H1 (cell line): ENCODE measurements around the gene FAM72A. TPM values are rescaled to one million over a fixed set of nuclear protein-coding genes. Genes with fewer than 3 reads are reported as not detected.
"Not testable (repeated sequence)": the region's sequence is repeated elsewhere in the genome, so short reads cannot be mapped to it uniquely, and the experiment has no call there.

Source experiments
- CTCF ChIA-PET: fragments of 300-600 bp; sonication (Branson Sonifier 250); formaldehyde crosslinking; loops from one replicate; lab custom pipeline; 2021; ENCODE audit not compliant: partially characterized antibody; lab: Charles Lee
- POLR2A ChIA-PET: fragments of 300-600 bp; sonication (Branson Sonifier 250); formaldehyde crosslinking; loops from one replicate; lab custom pipeline; 2021; ENCODE audit warnings: inconsistent platforms; ENCODE audit not compliant: partially characterized antibody; lab: Charles Lee
- DNase-seq, 2 experiments: peaks; one replicate each; pipeline versions ENCODE4 v3.0.0 to v3.0.0-alpha.2; 2010 to 2022; ENCODE audit warnings: low spot score in 2 of 2, low read depth in 1 of 2, mixed read lengths in 1 of 2
- FAIRE-seq: peaks from 2 replicates; lab custom pipeline; 2011; peaks lifted over from hg19 to GRCh38; lab: Jason Lieb, UNC
- H2AFZ ChIP-seq: 2 replicates; pipeline ENCODE4 v1.8.1; 2012; ENCODE audit warnings: low read length, inconsistent platforms
- H2AK5ac ChIP-seq: 2 replicates; pipeline ENCODE4 v1.6.1; 2013; ENCODE audit warnings: low read depth, low read length
- H2BK120ac ChIP-seq: replicated peaks from 2 replicates; pipeline ENCODE3; 2013; ENCODE audit warnings: low read depth, low read length, inconsistent platforms
- H2BK12ac ChIP-seq: 2 replicates; pipeline ENCODE4 v1.6.1; 2013; ENCODE audit warnings: low read depth, low read length
- H2BK15ac ChIP-seq: 2 replicates; pipeline ENCODE4 v1.6.1; 2013; ENCODE audit warnings: low read length
- H2BK20ac ChIP-seq: 2 replicates; pipeline ENCODE4 v1.6.1; 2013; ENCODE audit warnings: low read length
- H2BK5ac ChIP-seq: 2 replicates; pipeline ENCODE4 v1.6.1; 2013; ENCODE audit warnings: low read depth, low read length
- H3K14ac ChIP-seq: 2 replicates; pipeline ENCODE4 v1.6.1; 2013; ENCODE audit warnings: inconsistent platforms; ENCODE audit not compliant: insufficient read length
- H3K18ac ChIP-seq: 2 replicates; pipeline ENCODE4 v1.6.1; 2013; ENCODE audit warnings: low read length; ENCODE audit errors: extremely low read depth
- H3K23ac ChIP-seq: 2 replicates; pipeline ENCODE4 v1.6.1; 2013; ENCODE audit warnings: inconsistent platforms; ENCODE audit not compliant: insufficient read length
- H3K23me2 ChIP-seq: 2 replicates; pipeline ENCODE4 v1.6.1; 2013; ENCODE audit warnings: low read depth, low read length
- H3K27ac ChIP-seq: 2 replicates; pipeline ENCODE4 v1.6.1; 2011; ENCODE audit warnings: low read depth, low read length, inconsistent platforms
- H3K27me3 ChIP-seq, 4 experiments: replicated peaks in 1 of 4; 1 replicate in 1 of 4; 2 replicates in 3 of 4; pipeline versions ENCODE4 v1.6.1 to v1.8.1; 2011 to 2013; ENCODE audit warnings: low read length in 3 of 4, mild to moderate bottlenecking in 3 of 4, inconsistent platforms in 2 of 4, mixed read lengths in 2 of 4, moderate library complexity in 1 of 4; ENCODE audit not compliant: control insufficient read depth in 3 of 4, insufficient read depth in 3 of 4; ENCODE audit errors: extremely low read depth in 1 of 4
- H3K36me3 ChIP-seq, 4 experiments: 2 replicates each; pipeline versions ENCODE4 v1.6.1 to v1.8.1; 2011 to 2013; ENCODE audit warnings: mild to moderate bottlenecking in 4 of 4, low read length in 3 of 4, moderate library complexity in 2 of 4, control low read depth in 1 of 4, inconsistent platforms in 1 of 4; ENCODE audit not compliant: insufficient read depth in 4 of 4, control insufficient read depth in 2 of 4
- H3K4ac ChIP-seq: replicated peaks from 2 replicates; pipeline ENCODE3; 2013; ENCODE audit warnings: low read length, low read depth, mixed read lengths, inconsistent platforms; ENCODE audit not compliant: insufficient read length
- H3K4me1 ChIP-seq, 4 experiments: replicated peaks in 1 of 4; 1 replicate in 1 of 4; 2 replicates in 3 of 4; pipeline versions ENCODE4 v1.6.1 to v1.8.1; 2011 to 2013; ENCODE audit warnings: low read length in 3 of 4, inconsistent platforms in 2 of 4, mixed read lengths in 1 of 4; ENCODE audit not compliant: insufficient read depth in 4 of 4, control insufficient read depth in 3 of 4
- H3K4me2 ChIP-seq, 2 experiments: 2 replicates each; pipeline versions ENCODE4 v1.6.1 to v1.8.1; 2011 to 2013; ENCODE audit warnings: low read depth in 2 of 2, low read length in 2 of 2, control low read depth in 1 of 2, inconsistent platforms in 1 of 2, mild to moderate bottlenecking in 1 of 2; ENCODE audit not compliant: insufficient read depth in 1 of 2
- H3K4me3 ChIP-seq, 4 experiments: fragments of 200-600, 300-600 bp in 1 of 4; sonication (generic), shearing (Covaris generic), sonication (Bioruptor Twin) in 1 of 4; 2 replicates each; pipeline versions ENCODE4 v1.5.1 to v1.8.1; 2011 to 2016; ENCODE audit warnings: low read length in 4 of 4, low read depth in 3 of 4, control low read depth in 2 of 4, inconsistent platforms in 2 of 4, mild to moderate bottlenecking in 2 of 4, mixed read lengths in 1 of 4, moderate library complexity in 1 of 4; ENCODE audit not compliant: insufficient read depth in 2 of 4; ENCODE audit errors: extremely low read depth in 1 of 4
- H3K56ac ChIP-seq: replicated peaks from 2 replicates; pipeline ENCODE3; 2013; ENCODE audit warnings: low read depth, mild to moderate bottlenecking, mixed read lengths, low read length, inconsistent platforms; ENCODE audit not compliant: insufficient read length
- H3K79me1 ChIP-seq: 2 replicates; pipeline ENCODE4 v1.6.1; 2013; ENCODE audit warnings: low read depth, low read length, control low read depth
- H3K79me2 ChIP-seq, 2 experiments: 2 replicates each; pipeline versions ENCODE4 v1.6.1 to v1.8.1; 2012 to 2013; ENCODE audit warnings: low read length in 2 of 2, mild to moderate bottlenecking in 2 of 2, inconsistent platforms in 1 of 2; ENCODE audit not compliant: insufficient read depth in 2 of 2, control insufficient read depth in 1 of 2
- H3K9ac ChIP-seq, 4 experiments: replicated peaks in 1 of 4; 1 replicate in 1 of 4; 2 replicates in 3 of 4; pipeline versions ENCODE4 v1.6.1 to v1.8.1; 2011 to 2013; ENCODE audit warnings: low read depth in 3 of 4, low read length in 3 of 4, control low read depth in 2 of 4, mild to moderate bottlenecking in 2 of 4, moderate library complexity in 2 of 4, inconsistent platforms in 1 of 4; ENCODE audit errors: extremely low read depth in 1 of 4
- H3K9me3 ChIP-seq, 2 experiments: 2 replicates each; pipeline versions ENCODE4 v1.6.1 to v1.8.1; 2012 to 2013; ENCODE audit warnings: mild to moderate bottlenecking in 2 of 2, moderate library complexity in 2 of 2, control low read depth in 1 of 2, inconsistent platforms in 1 of 2, low read depth in 1 of 2, low read length in 1 of 2, mixed read lengths in 1 of 2; ENCODE audit not compliant: insufficient read depth in 2 of 2
- H4K20me1 ChIP-seq, 2 experiments: replicated peaks in 1 of 2; 2 replicates each; pipeline versions ENCODE3 to v1.8.1; 2011 to 2013; ENCODE audit warnings: inconsistent platforms in 2 of 2, low read length in 2 of 2, mild to moderate bottlenecking in 1 of 2; ENCODE audit not compliant: insufficient read depth in 2 of 2, control insufficient read depth in 1 of 2
- H4K5ac ChIP-seq: 2 replicates; pipeline ENCODE4 v1.6.1; 2013; ENCODE audit warnings: low read length, low read depth, mixed read lengths, inconsistent platforms; ENCODE audit not compliant: insufficient read length
- H4K8ac ChIP-seq: 2 replicates; pipeline ENCODE4 v1.8.0; 2013; ENCODE audit warnings: mild to moderate bottlenecking, moderate library complexity, low read length, inconsistent platforms; ENCODE audit not compliant: insufficient read depth; ENCODE audit errors: extremely low read depth
- H4K91ac ChIP-seq: replicated peaks from 2 replicates; pipeline ENCODE3; 2013; ENCODE audit warnings: low read length, mixed read lengths, inconsistent platforms; ENCODE audit not compliant: insufficient read length
- WGBS, 2 experiments: shearing (Covaris generic) in 1 of 2; methylation state at CpG; one replicate each; pipeline versions ENCODE4 v1.1.6 to v1.1.7; 2013 to 2015; ENCODE audit warnings: low lambda C conversion rate in 2 of 2, mixed read lengths in 2 of 2, inconsistent platforms in 1 of 2, low coverage in 1 of 2, missing lambda C conversion rate in 1 of 2; ENCODE audit not compliant: insufficient replicate concordance in 2 of 2, insufficient coverage in 1 of 2, insufficient read length in 1 of 2; ENCODE audit errors: extremely low coverage in 1 of 2, missing lambda C conversion rate in 1 of 2; 5-methylcytosine and 5-hydroxymethylcytosine counted together
- polyA plus RNA-seq, 7 experiments: library from polyadenylated mRNA; depleted of rRNA in 3 of 7; stranded (reverse) in 5 of 7; unstranded in 2 of 7; fragments of >200 nt in 5 of 7; fragments of 200-250 nt in 2 of 7; gene quantifications; 1 replicate in 5 of 7; 2 replicates in 1 of 7; 4 replicates in 1 of 7; pipeline versions ENCODE4 v1.2.1 to v1.2.3, GENCODE V29; 2011 to 2013; ENCODE audit warnings: missing spikeins in 2 of 7, mixed read lengths in 2 of 7
- total RNA-seq: library from RNA; stranded (reverse); fragmentation: NEBNext Ultra II Directional; extraction: Animal tissue kit (Norgen Biotek cat#: 25700); gene quantifications from 2 replicates; pipeline ENCODE4 v1.2.1, GENCODE V29; 2021

FAM72A gene
- total and polyA plus RNA-seq, 2 of the 8 experiments (the other 6 are each of a cell fraction or from before 2014, with no cell fraction given): 10.7 to 23.0 TPM

DNA sequence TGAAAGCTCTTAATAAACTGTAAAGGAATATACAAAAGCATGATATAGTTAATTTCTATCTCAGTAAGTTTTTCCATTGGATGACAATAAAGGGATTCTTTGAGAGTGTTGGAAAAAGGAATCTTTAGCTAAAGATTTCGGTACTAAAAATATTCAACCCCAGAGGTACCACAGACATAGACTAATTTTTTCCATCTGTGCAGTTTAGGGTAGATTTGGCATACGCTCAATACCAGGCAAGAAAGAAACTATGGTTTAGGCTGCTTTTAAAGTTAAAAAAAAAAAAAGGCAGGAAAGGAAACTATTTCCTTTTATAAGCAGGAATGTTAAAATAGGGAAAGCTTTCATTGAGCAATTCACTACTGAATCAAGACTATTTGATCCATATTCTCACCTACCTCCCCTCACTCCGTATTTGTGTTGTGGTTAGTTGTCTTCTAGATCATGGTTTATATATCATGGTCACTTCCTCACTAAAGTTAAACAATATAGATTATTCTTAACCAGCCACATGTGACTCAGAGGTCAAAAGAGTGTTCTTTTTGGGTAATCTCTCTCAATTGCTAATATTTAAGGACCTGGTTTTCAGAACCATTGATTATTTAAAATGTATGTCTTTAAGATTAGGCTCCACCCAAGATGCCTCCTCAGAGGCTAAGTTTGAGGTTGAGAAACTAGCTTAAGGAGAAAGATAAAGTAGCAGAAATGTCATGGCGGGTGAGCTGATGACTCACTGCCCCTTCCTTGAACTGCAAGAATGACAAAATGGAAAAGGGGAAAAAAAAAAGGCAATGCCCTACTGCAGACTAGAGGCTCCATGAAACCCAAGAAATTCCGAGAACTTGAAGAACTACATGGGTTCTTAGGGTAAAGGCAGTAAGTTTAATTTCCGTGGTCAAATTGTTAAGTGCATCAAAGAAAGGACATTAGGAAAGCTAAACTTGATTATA lies 20.0 kb downstream of the FAM72A start:
- H3K79me1 ChIP-seq, H4K8ac ChIP-seq, H3K27me3 ChIP-seq, H3K27ac ChIP-seq, H2AK5ac ChIP-seq, H2BK120ac ChIP-seq, FAIRE-seq, H3K18ac ChIP-seq, H3K56ac ChIP-seq, H2BK5ac ChIP-seq, H3K4me1 ChIP-seq, H3K9ac ChIP-seq, H2AFZ ChIP-seq, DNase-seq, H2BK12ac ChIP-seq, CTCF ChIA-PET, H3K36me3 ChIP-seq, H3K9me3 ChIP-seq, POLR2A ChIA-PET, H3K79me2 ChIP-seq, H4K20me1 ChIP-seq, H3K4me3 ChIP-seq, H2BK15ac ChIP-seq, H4K5ac ChIP-seq, H3K14ac ChIP-seq, H3K4ac ChIP-seq, H3K23me2 ChIP-seq, H4K91ac ChIP-seq, H2BK20ac ChIP-seq, H3K4me2 ChIP-seq, H3K23ac ChIP-seq: not testable (repeated sequence)
- 100% methylated on average over 3 of the region's 6 CpGs; no CpG with 5 or more reads in 1 of the 2 experiments for WGBS, 2 experiments

DNA sequence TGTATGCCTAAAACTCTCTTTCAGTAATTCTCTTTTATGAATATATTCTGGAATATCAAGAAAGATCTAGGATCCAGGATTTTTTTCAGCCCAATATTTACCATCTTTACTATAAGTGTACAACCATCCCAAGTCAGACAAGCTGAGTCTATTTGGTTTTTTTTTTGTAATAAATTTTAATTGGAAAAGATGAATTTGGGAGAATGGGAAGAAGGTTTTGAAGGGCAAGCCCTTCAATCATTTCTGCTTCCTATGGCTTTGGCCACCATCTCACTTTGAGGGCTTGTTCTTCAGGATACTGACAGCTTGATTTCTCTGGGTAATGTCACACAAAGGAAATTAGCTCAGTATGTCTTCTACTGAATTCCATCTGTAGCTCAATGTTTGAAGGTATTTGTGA lies 23.0 kb downstream of the FAM72A start:
- H3K4me2 ChIP-seq, H2BK20ac ChIP-seq, H4K8ac ChIP-seq, H3K4ac ChIP-seq, H3K23ac ChIP-seq, H3K4me1 ChIP-seq, FAIRE-seq, H2AFZ ChIP-seq, H2BK5ac ChIP-seq, DNase-seq, H3K9ac ChIP-seq, H4K20me1 ChIP-seq, H3K14ac ChIP-seq, H3K27me3 ChIP-seq, H3K18ac ChIP-seq, H4K91ac ChIP-seq, POLR2A ChIA-PET, CTCF ChIA-PET, H2BK120ac ChIP-seq, H3K36me3 ChIP-seq, H3K56ac ChIP-seq, H3K27ac ChIP-seq, H2BK12ac ChIP-seq, H2BK15ac ChIP-seq, H3K79me1 ChIP-seq, H2AK5ac ChIP-seq, H3K4me3 ChIP-seq, H3K23me2 ChIP-seq, H3K79me2 ChIP-seq, H4K5ac ChIP-seq, H3K9me3 ChIP-seq: not testable (repeated sequence)
